Fibroblast of the aortic adventitia (primary cell): ENCODE results near the gene KAT8. TPM values are rescaled to one million over a fixed set of nuclear protein-coding genes. Genes with fewer than 3 reads are reported as not detected.
"Not testable (repeated sequence)": the region's sequence is repeated elsewhere in the genome, so short reads cannot be mapped to it uniquely, and the experiment has no call there.

ENCODE experiments used
- DNase-seq: peaks from one replicate; pipeline ENCODE4 v3.0.0-alpha.2; 2010; ENCODE audit warnings: low read depth
- H3K4me3 ChIP-seq: 2 replicates; pipeline ENCODE4 v1.5.1; 2011; ENCODE audit warnings: low read depth, mild to moderate bottlenecking, control low read depth, low read length, moderate library complexity
- total RNA-seq: library from RNA; depleted of rRNA; stranded (reverse); fragments of >200 nt; gene quantifications from 2 replicates; pipeline ENCODE4 v1.2.3, GENCODE V29; 2012; ENCODE audit warnings: low replicate concordance
- TF ChIP-seq, protein P1 (sequence below): IDR thresholded peaks from 2 replicates; pipeline ENCODE4 v1.5.1; 2011; ENCODE audit warnings: mild to moderate bottlenecking, low read length, control low read depth, inconsistent platforms; ENCODE audit not compliant: insufficient read depth

Gene KAT8
- total RNA-seq, 1 donor: 31.5 TPM

DNA sequence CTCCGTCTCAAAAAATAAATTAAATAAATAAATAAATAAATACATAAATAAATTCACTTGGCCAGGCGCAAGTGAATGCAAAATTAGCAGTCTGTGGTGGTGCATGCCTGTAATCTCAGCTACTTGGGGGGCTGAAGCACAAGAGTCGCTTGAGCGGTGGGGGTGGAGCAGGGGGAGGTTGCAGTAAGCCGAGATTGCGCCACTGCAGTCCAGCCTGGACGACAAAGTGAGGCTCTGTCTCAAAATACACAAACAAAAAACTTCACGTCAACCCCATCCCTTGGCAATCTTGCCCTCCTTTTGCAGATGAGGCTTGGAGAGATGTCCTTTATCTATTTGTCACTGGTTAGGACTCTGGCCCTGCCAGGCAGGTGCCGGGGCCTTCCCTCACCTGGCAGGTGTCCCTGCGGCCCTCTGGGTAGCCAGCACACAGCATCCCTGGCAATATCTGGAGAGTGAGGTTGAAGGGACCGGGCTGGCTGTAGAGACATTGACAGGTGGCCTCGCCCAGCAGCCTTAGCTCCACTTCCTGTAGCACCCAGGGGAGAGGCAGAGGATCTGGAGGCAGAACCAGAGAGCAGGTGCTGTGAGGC, 28.0 kb downstream of the KAT8 start:
- TF ChIP-seq, protein P1, sequence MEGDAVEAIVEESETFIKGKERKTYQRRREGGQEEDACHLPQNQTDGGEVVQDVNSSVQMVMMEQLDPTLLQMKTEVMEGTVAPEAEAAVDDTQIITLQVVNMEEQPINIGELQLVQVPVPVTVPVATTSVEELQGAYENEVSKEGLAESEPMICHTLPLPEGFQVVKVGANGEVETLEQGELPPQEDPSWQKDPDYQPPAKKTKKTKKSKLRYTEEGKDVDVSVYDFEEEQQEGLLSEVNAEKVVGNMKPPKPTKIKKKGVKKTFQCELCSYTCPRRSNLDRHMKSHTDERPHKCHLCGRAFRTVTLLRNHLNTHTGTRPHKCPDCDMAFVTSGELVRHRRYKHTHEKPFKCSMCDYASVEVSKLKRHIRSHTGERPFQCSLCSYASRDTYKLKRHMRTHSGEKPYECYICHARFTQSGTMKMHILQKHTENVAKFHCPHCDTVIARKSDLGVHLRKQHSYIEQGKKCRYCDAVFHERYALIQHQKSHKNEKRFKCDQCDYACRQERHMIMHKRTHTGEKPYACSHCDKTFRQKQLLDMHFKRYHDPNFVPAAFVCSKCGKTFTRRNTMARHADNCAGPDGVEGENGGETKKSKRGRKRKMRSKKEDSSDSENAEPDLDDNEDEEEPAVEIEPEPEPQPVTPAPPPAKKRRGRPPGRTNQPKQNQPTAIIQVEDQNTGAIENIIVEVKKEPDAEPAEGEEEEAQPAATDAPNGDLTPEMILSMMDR: no peak
- DNase-seq: no peak
- no peak overlapping the region for H3K4me3 ChIP-seq

GRCh38 chr16:31147574-31147973, 30.1 kb downstream of the KAT8 start:
- no peak for DNase-seq
- TF ChIP-seq, protein P1: no peak

GRCh38 chr16:31148281-31148728, 30.8 kb downstream of the KAT8 start:
- H3K4me3 ChIP-seq: no peak overlapping the region
- TF ChIP-seq, protein P1: no peak
- no peak for DNase-seq

More at GRCh38 chr16:31147574-31147973, 30.1 kb downstream of the KAT8 start:
- H3K4me3 ChIP-seq: no peak overlapping the region

GRCh38 chr16:31148896-31149295, 31.4 kb downstream of the KAT8 start:
- DNase-seq: no peak
- no peak overlapping the region for H3K4me3 ChIP-seq
- TF ChIP-seq, protein P1: no peak

GRCh38 chr16:31149332-31149731, 31.9 kb downstream of the KAT8 start:
- no peak overlapping the region for H3K4me3 ChIP-seq
- TF ChIP-seq, protein P1: no peak
- no peak for DNase-seq

DNA sequence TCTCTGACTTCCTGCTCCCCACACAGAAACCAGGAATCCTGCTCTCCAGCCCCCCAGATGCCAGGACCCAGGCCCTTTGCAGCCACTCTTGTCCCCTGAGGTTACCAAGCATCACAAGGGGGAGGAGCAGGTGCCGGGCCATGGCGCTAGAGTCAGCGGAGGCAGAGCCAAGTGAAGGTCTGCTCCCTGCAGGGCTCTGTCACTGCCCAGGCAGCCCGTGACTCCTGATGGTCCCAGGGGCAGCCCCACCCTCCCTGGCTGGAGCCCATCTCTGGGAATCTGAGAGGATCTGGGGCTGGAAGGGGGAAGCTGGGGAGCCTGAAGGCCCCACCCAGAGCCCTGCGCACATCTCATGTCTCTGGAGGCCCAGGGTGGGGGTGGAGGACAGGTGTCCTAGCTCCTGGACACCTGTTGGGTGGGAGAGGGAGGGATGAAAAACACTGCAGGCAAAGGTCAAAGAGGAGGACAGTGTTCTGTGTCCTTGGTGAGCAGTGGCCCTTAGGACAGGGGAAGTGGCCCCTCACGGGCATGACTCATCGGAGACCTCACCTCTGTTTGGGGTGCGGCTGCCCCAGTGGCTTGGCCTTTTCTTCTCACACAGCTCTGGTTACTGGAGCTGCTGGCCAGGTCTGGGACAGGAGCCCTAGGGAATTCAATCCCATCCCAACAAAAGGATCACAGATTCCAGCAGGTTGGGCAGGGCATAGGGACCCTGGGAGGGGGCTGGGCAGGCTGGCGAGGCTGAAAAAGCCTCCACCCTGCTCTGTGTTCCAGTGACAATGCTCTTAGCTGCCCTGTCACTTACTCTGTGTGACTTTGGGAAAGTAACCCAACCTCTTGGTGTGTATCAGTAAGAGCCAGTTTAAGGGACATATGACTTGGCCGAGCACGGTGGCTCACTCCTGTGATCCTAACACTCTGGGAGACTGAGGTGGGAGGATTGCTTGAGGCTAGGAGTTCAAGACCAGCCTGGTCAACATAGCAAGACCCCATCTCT, 32.7 kb downstream of the KAT8 start, which contains the start of gene PRSS36:
Gene PRSS36, minus strand, starts transcription at position 173 of the 997 bp plus-strand sequence. Its CDS starts 31 bp downstream, at position 142.
- TF ChIP-seq, protein P1: no peak
- no peak within 1 kb of the TSS for H3K4me3 ChIP-seq
- no peak for DNase-seq

DNA sequence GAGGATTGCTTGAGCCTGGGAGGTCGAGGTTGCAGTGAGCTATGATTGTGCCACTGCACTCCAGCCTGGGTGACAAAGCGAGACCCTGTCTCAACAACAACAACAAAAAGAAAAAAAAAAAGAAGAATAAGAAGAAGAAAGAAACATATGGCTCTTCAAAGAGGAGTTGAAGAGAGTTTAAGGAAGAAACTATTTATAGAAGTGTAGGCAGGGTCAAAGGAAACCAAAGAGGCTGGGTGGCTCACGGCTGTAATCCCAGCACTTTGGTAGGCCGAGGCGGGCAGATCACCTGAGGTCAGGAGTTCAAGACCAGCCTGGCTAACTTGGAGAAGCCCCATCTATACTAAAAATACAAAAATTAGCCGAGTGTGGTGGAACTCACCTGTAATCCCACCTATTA, 33.5 kb downstream of the KAT8 start:
- H3K4me3 ChIP-seq, DNase-seq: not testable (repeated sequence)
